Mesodermal cell (in vitro differentiated cells): ENCODE data around the gene WDR38.
A peak's percentile ranks its signal among the peaks of the same experiment; 100 is the strongest.

ENCODE experiments used
- H3K27ac ChIP-seq: 2 replicates; pipeline ENCODE4 v1.7.0; 2013; ENCODE audit warnings: mild to moderate bottlenecking, low read depth, low read length, moderate library complexity; ENCODE audit not compliant: severe bottlenecking
- H3K36me3 ChIP-seq: 2 replicates; pipeline ENCODE4 v1.7.1; 2013; ENCODE audit warnings: mild to moderate bottlenecking, low read length, moderate library complexity; ENCODE audit not compliant: control insufficient read depth, insufficient read depth
- H3K4me1 ChIP-seq: one replicate; pipeline ENCODE4 v1.7.1; 2013; ENCODE audit warnings: mild to moderate bottlenecking, low read length; ENCODE audit not compliant: insufficient read depth, control insufficient read depth, poor library complexity, severe bottlenecking
- H3K4me3 ChIP-seq: 2 replicates; pipeline ENCODE4 v1.7.0; 2013; ENCODE audit warnings: low read length, control low read depth, mild to moderate bottlenecking; ENCODE audit not compliant: insufficient read depth, poor library complexity, severe bottlenecking; ENCODE audit errors: extremely low read depth
- H3K9me3 ChIP-seq: 2 replicates; pipeline ENCODE4 v1.7.1; 2013; ENCODE audit warnings: mild to moderate bottlenecking, low read length, moderate library complexity; ENCODE audit not compliant: control insufficient read depth
- WGBS, 2 experiments: methylation state at CpG; one replicate each; pipeline ENCODE4 v1.1.5; 2013; ENCODE audit warnings: missing lambda C conversion rate in 2 of 2; ENCODE audit not compliant: insufficient coverage in 2 of 2; 5-methylcytosine and 5-hydroxymethylcytosine counted together

WDR38 gene

GRCh38 chr9:124859803-124860581, 6.7 kb downstream of the WDR38 start:
- peaks cover 16% of the 10 kb centered on the region for H3K4me1 ChIP-seq
- peak overlapping the region; percentile 89 for H3K4me3 ChIP-seq
- 57 to 87% methylated on average over 1 to 4 of the region's 10 CpGs for WGBS, 2 experiments
- H3K36me3 ChIP-seq: peaks cover 51% of the 10 kb centered on the region
- H3K9me3 ChIP-seq: no peaks in the 10 kb centered on the region
- no peak overlapping the region for H3K27ac ChIP-seq

- H3K27ac ChIP-seq: no peak overlapping the region
- H3K4me3 ChIP-seq: peak overlapping the region; percentile 89
- peaks cover 16% of the 10 kb centered on the region for H3K4me1 ChIP-seq
- 8% methylated on average over 10 to 11 of the region's 12 CpGs for WGBS, 2 experiments
- no peaks in the 10 kb centered on the region for H3K9me3 ChIP-seq
- H3K36me3 ChIP-seq: peaks cover 51% of the 10 kb centered on the region
These were observed 7.5 kb downstream of the WDR38 start for GRCh38 chr9:124860582-124861341.

GRCh38 chr9:124861342-124862229, 8.3 kb downstream of the WDR38 start, which contains the start of the genes ARPC5L and RPL35:
ARPC5L (plus strand) TSS chr9:124862130; CDS start chr9:124869291, 7,161 bp downstream.
RPL35 (minus strand) TSS chr9:124861957; CDS start chr9:124861912, 45 bp downstream.
- H3K36me3 ChIP-seq: peaks cover 47% of the 10 kb centered on the region
- no peaks in the 10 kb centered on the region for H3K9me3 ChIP-seq
- H3K27ac ChIP-seq: peak within 1 kb of the TSS; percentile 97
- peaks cover 16% of the 10 kb centered on the region for H3K4me1 ChIP-seq
- WGBS, 2 experiments: 0 to 1% methylated on average over 60 to 92 of the region's 92 CpGs
- H3K4me3 ChIP-seq: peak within 1 kb of the TSS; percentile 89

- H3K36me3 ChIP-seq: peaks cover 29% of the 10 kb centered on the region
- H3K9me3 ChIP-seq: no peaks in the 10 kb centered on the region
- H3K4me3 ChIP-seq: no peak overlapping the region
- 92 to 93% methylated on average over 6 of the region's 7 CpGs for WGBS, 2 experiments
- H3K4me1 ChIP-seq: peaks cover 16% of the 10 kb centered on the region
- no peak overlapping the region for H3K27ac ChIP-seq
These were observed 10.2 kb downstream of the WDR38 start for GRCh38 chr9:124863371-124863871.

- 0% methylated on average over 71 to 79 of the region's 101 CpGs for WGBS, 2 experiments
- H3K36me3 ChIP-seq: peaks cover 33% of the 10 kb centered on the region
- H3K4me3 ChIP-seq: peak overlapping the region; percentile 93
- peaks cover 11% of the 10 kb centered on the region for H3K4me1 ChIP-seq
- no peaks in the 10 kb centered on the region for H3K9me3 ChIP-seq
- peak overlapping the region; percentile 93 for H3K27ac ChIP-seq
These were observed 15.5 kb downstream of the WDR38 start for GRCh38 chr9:124868511-124869465.

- Histone ChIP-seq H3K27ac (peak overlapping the region; percentile 93), H3K4me1 (peaks cover 11% of the 10 kb centered on the region), H3K4me3 (peak overlapping the region; percentile 93), H3K9me3 (no peaks in the 10 kb centered on the region), H3K36me3 (peaks cover 40% of the 10 kb centered on the region)
- 0% methylated on average over 28 to 30 of the region's 41 CpGs for WGBS, 2 experiments
These were observed 16.3 kb downstream of the WDR38 start for GRCh38 chr9:124869466-124869985.

- no peaks in the 10 kb centered on the region for H3K9me3 ChIP-seq
- peak overlapping the region; percentile 93 for H3K27ac ChIP-seq
- H3K4me3 ChIP-seq: peak overlapping the region; percentile 93
- 14 to 19% methylated on average over 11 to 12 of the region's 12 CpGs for WGBS, 2 experiments
- peaks cover 11% of the 10 kb centered on the region for H3K4me1 ChIP-seq
- peaks cover 46% of the 10 kb centered on the region for H3K36me3 ChIP-seq
These were observed 16.8 kb downstream of the WDR38 start for GRCh38 chr9:124869986-124870560.

- Histone ChIP-seq H3K9me3 (no peaks in the 10 kb centered on the region), H3K27ac (no peak overlapping the region), H3K4me3 (peak overlapping the region; percentile 93), H3K4me1 (peaks cover 11% of the 10 kb centered on the region), H3K36me3 (peaks cover 52% of the 10 kb centered on the region)
- 73 to 81% methylated on average over 5 to 6 of the region's 6 CpGs for WGBS, 2 experiments
These were observed 17.5 kb downstream of the WDR38 start for GRCh38 chr9:124870723-124871122.

GRCh38 chr9:124871156-124871561, 17.9 kb downstream of the WDR38 start:
- H3K4me3 ChIP-seq: no peak overlapping the region
- peaks cover 56% of the 10 kb centered on the region for H3K36me3 ChIP-seq

More at GRCh38 chr9:124871156-124871561, 17.9 kb downstream of the WDR38 start:
- 88 to 91% methylated on average over 9 to 11 of the region's 11 CpGs for WGBS, 2 experiments
- no peak overlapping the region for H3K27ac ChIP-seq
- H3K4me1 ChIP-seq: peaks cover 11% of the 10 kb centered on the region
- no peaks in the 10 kb centered on the region for H3K9me3 ChIP-seq
